ENCODE data around the gene ZNF423.

The ZNF423 gene

GRCh38 chr16:49491771-49492761 is 363.8 kb downstream of the ZNF423 start:
- 47 to 48% methylated on average over 62 of the region's 62 CpGs for WGBS, 2 experiments
- Histone ChIP-seq H3K9me3 (ENCODE audit: control insufficient read depth, low read length) (no peaks in the 10 kb centered on the region), H3K36me3 (ENCODE audit: control insufficient read depth, insufficient read depth, low read length) (no peaks in the 10 kb centered on the region)

GRCh38 chr16:49491106-49491670 is 364.7 kb downstream of the ZNF423 start:
- peaks cover 9% of the 10 kb centered on the region for H3K4me1 ChIP-seq (ENCODE audit: control insufficient read depth, insufficient read depth, low read length)
- H3K36me3 ChIP-seq (ENCODE audit: control insufficient read depth, insufficient read depth, low read length): no peaks in the 10 kb centered on the region
- H3K9me3 ChIP-seq (ENCODE audit: control insufficient read depth, low read length): no peaks in the 10 kb centered on the region
- WGBS, 2 experiments: 70 to 72% methylated on average over 18 to 20 of the region's 20 CpGs
- H3K27ac ChIP-seq (ENCODE audit: insufficient read depth, low read depth, low read length, poor library complexity, severe bottlenecking): no peak overlapping the region
- H3K27me3 ChIP-seq (ENCODE audit: control insufficient read depth, insufficient read depth, low read length, poor library complexity, severe bottlenecking): no peaks in the 10 kb centered on the region
- no peak overlapping the region for H3K4me3 ChIP-seq (ENCODE audit: insufficient read depth, low read depth, low read length)

More at GRCh38 chr16:49491771-49492761, 363.8 kb downstream of the ZNF423 start:
- Histone ChIP-seq H3K4me3 (ENCODE audit: insufficient read depth, low read depth, low read length) (no peak overlapping the region), H3K27me3 (ENCODE audit: control insufficient read depth, insufficient read depth, low read length, poor library complexity, severe bottlenecking) (no peaks in the 10 kb centered on the region), H3K4me1 (ENCODE audit: control insufficient read depth, insufficient read depth, low read length) (peaks cover 9% of the 10 kb centered on the region), H3K27ac (ENCODE audit: insufficient read depth, low read depth, low read length, poor library complexity, severe bottlenecking) (no peak overlapping the region)

GRCh38 chr16:49490321-49490705 is 365.6 kb downstream of the ZNF423 start:
- no peak overlapping the region for H3K4me3 ChIP-seq (ENCODE audit: insufficient read depth, low read depth, low read length)
- H3K27me3 ChIP-seq (ENCODE audit: control insufficient read depth, insufficient read depth, low read length, poor library complexity, severe bottlenecking): no peaks in the 10 kb centered on the region
- WGBS, 2 experiments: 94 to 98% methylated on average over 8 of the region's 8 CpGs
- no peak overlapping the region for H3K27ac ChIP-seq (ENCODE audit: insufficient read depth, low read depth, low read length, poor library complexity, severe bottlenecking)
- H3K36me3 ChIP-seq (ENCODE audit: control insufficient read depth, insufficient read depth, low read length): no peaks in the 10 kb centered on the region
- no peaks in the 10 kb centered on the region for H3K9me3 ChIP-seq (ENCODE audit: control insufficient read depth, low read length)
- peaks cover 9% of the 10 kb centered on the region for H3K4me1 ChIP-seq (ENCODE audit: control insufficient read depth, insufficient read depth, low read length)

- H3K4me3 ChIP-seq (ENCODE audit: insufficient read depth, low read depth, low read length): no peak overlapping the region
- no peaks in the 10 kb centered on the region for H3K36me3 ChIP-seq (ENCODE audit: control insufficient read depth, insufficient read depth, low read length)
- no peak overlapping the region for H3K27ac ChIP-seq (ENCODE audit: insufficient read depth, low read depth, low read length, poor library complexity, severe bottlenecking)
- peaks cover 9% of the 10 kb centered on the region for H3K4me1 ChIP-seq (ENCODE audit: control insufficient read depth, insufficient read depth, low read length)
- H3K9me3 ChIP-seq (ENCODE audit: control insufficient read depth, low read length): no peaks in the 10 kb centered on the region
- WGBS, 2 experiments: 95% methylated on average over 7 of the region's 7 CpGs
- H3K27me3 ChIP-seq (ENCODE audit: control insufficient read depth, insufficient read depth, low read length, poor library complexity, severe bottlenecking): no peaks in the 10 kb centered on the region
Observed at GRCh38 chr16:49489686-49490320, 366.1 kb downstream of the ZNF423 start.

- peaks cover 4% of the 10 kb centered on the region for H3K27me3 ChIP-seq (ENCODE audit: control insufficient read depth, insufficient read depth, low read length, poor library complexity, severe bottlenecking)
- WGBS, 2 experiments: 91 to 94% methylated on average over 21 of the region's 21 CpGs
- H3K4me3 ChIP-seq (ENCODE audit: insufficient read depth, low read depth, low read length): no peak overlapping the region
- no peak overlapping the region for H3K27ac ChIP-seq (ENCODE audit: insufficient read depth, low read depth, low read length, poor library complexity, severe bottlenecking)
- H3K4me1 ChIP-seq (ENCODE audit: control insufficient read depth, insufficient read depth, low read length): peaks cover 9% of the 10 kb centered on the region
- no peaks in the 10 kb centered on the region for H3K9me3 ChIP-seq (ENCODE audit: control insufficient read depth, low read length)
- no peaks in the 10 kb centered on the region for H3K36me3 ChIP-seq (ENCODE audit: control insufficient read depth, insufficient read depth, low read length)
Observed at GRCh38 chr16:49488740-49489525, 367.0 kb downstream of the ZNF423 start.

- no peak overlapping the region for H3K27ac ChIP-seq (ENCODE audit: insufficient read depth, low read depth, low read length, poor library complexity, severe bottlenecking)
- WGBS, 2 experiments: 94 to 99% methylated on average over 4 of the region's 4 CpGs
- H3K9me3 ChIP-seq (ENCODE audit: control insufficient read depth, low read length): no peaks in the 10 kb centered on the region
- H3K27me3 ChIP-seq (ENCODE audit: control insufficient read depth, insufficient read depth, low read length, poor library complexity, severe bottlenecking): peaks cover 10% of the 10 kb centered on the region
- H3K36me3 ChIP-seq (ENCODE audit: control insufficient read depth, insufficient read depth, low read length): no peaks in the 10 kb centered on the region
- H3K4me1 ChIP-seq (ENCODE audit: control insufficient read depth, insufficient read depth, low read length): peaks cover 9% of the 10 kb centered on the region
- no peak overlapping the region for H3K4me3 ChIP-seq (ENCODE audit: insufficient read depth, low read depth, low read length)
Observed at GRCh38 chr16:49488336-49488735, 367.6 kb downstream of the ZNF423 start.

GRCh38 chr16:49487746-49488145 is 368.2 kb downstream of the ZNF423 start:
- H3K4me1 ChIP-seq (ENCODE audit: control insufficient read depth, insufficient read depth, low read length): peaks cover 9% of the 10 kb centered on the region
- H3K36me3 ChIP-seq (ENCODE audit: control insufficient read depth, insufficient read depth, low read length): no peaks in the 10 kb centered on the region
- no peak overlapping the region for H3K4me3 ChIP-seq (ENCODE audit: insufficient read depth, low read depth, low read length)
- peaks cover 13% of the 10 kb centered on the region for H3K27me3 ChIP-seq (ENCODE audit: control insufficient read depth, insufficient read depth, low read length, poor library complexity, severe bottlenecking)
- H3K9me3 ChIP-seq (ENCODE audit: control insufficient read depth, low read length): no peaks in the 10 kb centered on the region
- no peak overlapping the region for H3K27ac ChIP-seq (ENCODE audit: insufficient read depth, low read depth, low read length, poor library complexity, severe bottlenecking)
- whole genome bisulfite sequencing, 2 experiments: 90 to 94% methylated on average over 4 of the region's 4 CpGs

GRCh38 chr16:49486400-49486799 is 369.5 kb downstream of the ZNF423 start:
- H3K9me3 ChIP-seq (ENCODE audit: control insufficient read depth, low read length): no peaks in the 10 kb centered on the region
- peaks cover 13% of the 10 kb centered on the region for H3K27me3 ChIP-seq (ENCODE audit: control insufficient read depth, insufficient read depth, low read length, poor library complexity, severe bottlenecking)
- no peaks in the 10 kb centered on the region for H3K36me3 ChIP-seq (ENCODE audit: control insufficient read depth, insufficient read depth, low read length)
- H3K4me3 ChIP-seq (ENCODE audit: insufficient read depth, low read depth, low read length): no peak overlapping the region
- peaks cover 3% of the 10 kb centered on the region for H3K4me1 ChIP-seq (ENCODE audit: control insufficient read depth, insufficient read depth, low read length)
- WGBS, 2 experiments: 95 to 98% methylated on average over 2 of the region's 2 CpGs
- H3K27ac ChIP-seq (ENCODE audit: insufficient read depth, low read depth, low read length, poor library complexity, severe bottlenecking): no peak overlapping the region

GRCh38 chr16:49485663-49486062 is 370.2 kb downstream of the ZNF423 start:
- no peaks in the 10 kb centered on the region for H3K36me3 ChIP-seq (ENCODE audit: control insufficient read depth, insufficient read depth, low read length)
- H3K9me3 ChIP-seq (ENCODE audit: control insufficient read depth, low read length): no peaks in the 10 kb centered on the region
- H3K27me3 ChIP-seq (ENCODE audit: control insufficient read depth, insufficient read depth, low read length, poor library complexity, severe bottlenecking): peaks cover 13% of the 10 kb centered on the region
- no peaks in the 10 kb centered on the region for H3K4me1 ChIP-seq (ENCODE audit: control insufficient read depth, insufficient read depth, low read length)
- no peak overlapping the region for H3K4me3 ChIP-seq (ENCODE audit: insufficient read depth, low read depth, low read length)
- H3K27ac ChIP-seq (ENCODE audit: insufficient read depth, low read depth, low read length, poor library complexity, severe bottlenecking): no peak overlapping the region

Data from ectodermal cell (in vitro differentiated cells).